ENCODE results near the gene SEC22C.

- TF ChIP-seq CTCF (IDR thresholded peaks at IDR 0.05; ENCODE audit: insufficient read depth, low read length, poor library complexity, severe bottlenecking), result no peak
- no peak for TF ChIP-seq EZH2phosphoT487 (conservative IDR thresholded peaks at IDR 0.05; ENCODE audit: low read length)
Measured at GRCh38 chr3:42501321-42501680, 80.5 kb downstream of the SEC22C start.
